Ecto neural progenitor cell (in vitro differentiated cells): ENCODE data around the gene HSPA14.
"Not testable (repeated sequence)": the region's sequence is repeated elsewhere in the genome, so short reads cannot be mapped to it uniquely, and the experiment has no call there.

Source experiments
- DNase-seq: peaks from one replicate; pipeline ENCODE4 v3.0.0-alpha.2; 2018; ENCODE audit warnings: low spot score

HSPA14 gene

GRCh38 chr10:14837757-14838581 lies at the start of gene HSPA14, which contains the start of the genes CDNF and MSANTD7:
TSS of gene HSPA14 (plus strand) at chr10:14838306. CDS start at chr10:14838403, 97 bp downstream.
TSS of gene CDNF (minus strand) at chr10:14838037. CDS start at chr10:14837946, 91 bp downstream.
TSS of gene MSANTD7 (plus strand) at chr10:14838306. CDS start at chr10:14842285, 3,979 bp downstream.
- peak; percentile 99 for DNase-seq

- DNase-seq = no peak
Measured at GRCh38 chr10:14798636-14799035, 39.5 kb upstream of the HSPA14 start.

- no peak for DNase-seq
Measured at GRCh38 chr10:14800397-14800796, 37.7 kb upstream of the HSPA14 start.

- DNase-seq = no peak
Measured at GRCh38 chr10:14801723-14802122, 36.4 kb upstream of the HSPA14 start.

- no peak for DNase-seq
Measured at GRCh38 chr10:14803827-14804226, 34.3 kb upstream of the HSPA14 start.

GRCh38 chr10:14806318-14806717 lies 31.8 kb upstream of the HSPA14 start:
- DNase-seq = no peak

GRCh38 chr10:14810969-14811953 lies 26.8 kb upstream of the HSPA14 start:
- DNase-seq = no peak

GRCh38 chr10:14812271-14812670 lies 25.8 kb upstream of the HSPA14 start:
- no peak for DNase-seq

GRCh38 chr10:14815681-14816080 lies 22.4 kb upstream of the HSPA14 start:
- no peak for DNase-seq

- not testable (repeated sequence) for DNase-seq
Measured at GRCh38 chr10:14816717-14817116, 21.4 kb upstream of the HSPA14 start.

- no peak for DNase-seq
Measured at GRCh38 chr10:14820010-14820774, 17.9 kb upstream of the HSPA14 start.

GRCh38 chr10:14820775-14821154 lies 17.3 kb upstream of the HSPA14 start:
- DNase-seq = no peak

GRCh38 chr10:14821635-14822375 lies 16.3 kb upstream of the HSPA14 start:
- no peak for DNase-seq

- no peak for DNase-seq
Measured at GRCh38 chr10:14822879-14823755, 15.0 kb upstream of the HSPA14 start.

- DNase-seq = no peak
Measured at GRCh38 chr10:14823966-14824365, 14.1 kb upstream of the HSPA14 start.

GRCh38 chr10:14826076-14826829 lies 11.9 kb upstream of the HSPA14 start:
- DNase-seq = no peak

- DNase-seq = no peak
Measured at GRCh38 chr10:14833106-14833505, 5.0 kb upstream of the HSPA14 start.

GRCh38 chr10:14836208-14836607 lies 1.9 kb upstream of the HSPA14 start:
- DNase-seq = no peak

GRCh38 chr10:14837003-14837756 lies 926 bp upstream of the HSPA14 start:
- no peak for DNase-seq
